Activated B cell treated with CpG ODN at 0.5 μM for 24 hours (primary cell): ENCODE data around the gene PIRT. TPM values are rescaled to one million over a fixed set of nuclear protein-coding genes. Genes with fewer than 3 reads are reported as not detected.
"Not testable (repeated sequence)": the region's sequence is repeated elsewhere in the genome, so short reads cannot be mapped to it uniquely, and the experiment has no call there.

ENCODE experiments used
- ATAC-seq: fragments of 200-7000 bp; cut with Tn5 transposase; one replicate; pipeline ENCODE4 v1.10.0; 2021; ENCODE audit warnings: low read depth, mild to moderate bottlenecking, moderate library complexity
- CTCF ChIA-PET: fragments of 350-600 bp; sonication (Branson Sonifier 250); formaldehyde crosslinking; loops from one replicate; lab custom pipeline; 2021; ENCODE audit warnings: antibody characterized with exemption; lab: Charles Lee
- POLR2A ChIA-PET: fragments of 350-600 bp; sonication (Branson Sonifier 250); formaldehyde crosslinking; loops from one replicate; lab custom pipeline; 2021; ENCODE audit warnings: antibody characterized with exemption; lab: Charles Lee
- DNase-seq: peaks from one replicate; pipeline ENCODE4 v3.0.0; 2022
- H3K27ac Mint-ChIP-seq: one replicate; pipeline ENCODE4 v1.8.0; 2020; ENCODE audit warnings: mixed read lengths
- H3K27me3 Mint-ChIP-seq: one replicate; pipeline ENCODE4 v1.8.0; 2021; ENCODE audit warnings: mixed read lengths
- H3K36me3 Mint-ChIP-seq: one replicate; pipeline ENCODE4 v1.8.0; 2021; ENCODE audit warnings: low read depth, mixed read lengths
- H3K4me1 Mint-ChIP-seq: one replicate; pipeline ENCODE4 v1.8.0; 2021; ENCODE audit warnings: mixed read lengths
- H3K4me3 Mint-ChIP-seq: one replicate; pipeline ENCODE4 v1.8.0; 2020; ENCODE audit warnings: mild to moderate bottlenecking, mixed read lengths
- H3K9me3 Mint-ChIP-seq: one replicate; pipeline ENCODE4 v1.8.0; 2020; ENCODE audit warnings: mixed read lengths
- intact Hi-C: fragments of 100-400 bp; cut with micrococcal nuclease; formaldehyde crosslinking; loops from one replicate; pipeline ENCODE4 v1.15.1; 2024
- total RNA-seq: library from RNA; stranded (reverse); gene quantifications from 2 replicates; pipeline ENCODE4 v1.2.3, GENCODE V29; 2022
- TF ChIP-seq, protein P1 (sequence below): fragments of 200-600 bp; IDR thresholded peaks from one replicate; pipeline ENCODE4 v1.8.0; 2022; ENCODE audit warnings: antibody characterized with exemption, mild to moderate bottlenecking

PIRT gene
- total RNA-seq, 1 donor from 2014 or later, result not detected

DNA sequence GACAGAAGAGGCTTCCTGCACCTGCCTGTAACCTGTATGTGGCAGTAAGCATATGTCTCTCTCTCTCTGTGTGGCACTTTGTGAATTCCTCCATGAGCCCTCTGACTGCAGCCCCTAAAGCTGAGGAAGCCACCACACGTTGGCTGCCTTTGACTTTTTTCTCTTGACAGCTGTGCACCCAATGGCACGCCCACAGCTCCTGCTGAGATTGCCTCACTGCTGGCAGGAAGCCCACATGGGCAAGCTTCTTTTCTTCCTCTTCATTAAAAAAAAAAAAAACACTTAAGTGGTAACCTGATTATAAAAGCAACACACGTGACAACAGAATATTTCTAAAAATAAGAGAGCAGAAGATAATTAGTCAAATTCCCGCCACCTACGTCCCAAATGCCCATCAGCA, 34.0 kb upstream of the PIRT start:
- POLR2A ChIA-PET, result interaction anchor here (0.7 kb wide), 1 partner anchor 18 kb away, joined by 3 read pairs; no protein-coding TSS in a partner anchor
- no peak for DNase-seq
- TF ChIP-seq, protein P1, sequence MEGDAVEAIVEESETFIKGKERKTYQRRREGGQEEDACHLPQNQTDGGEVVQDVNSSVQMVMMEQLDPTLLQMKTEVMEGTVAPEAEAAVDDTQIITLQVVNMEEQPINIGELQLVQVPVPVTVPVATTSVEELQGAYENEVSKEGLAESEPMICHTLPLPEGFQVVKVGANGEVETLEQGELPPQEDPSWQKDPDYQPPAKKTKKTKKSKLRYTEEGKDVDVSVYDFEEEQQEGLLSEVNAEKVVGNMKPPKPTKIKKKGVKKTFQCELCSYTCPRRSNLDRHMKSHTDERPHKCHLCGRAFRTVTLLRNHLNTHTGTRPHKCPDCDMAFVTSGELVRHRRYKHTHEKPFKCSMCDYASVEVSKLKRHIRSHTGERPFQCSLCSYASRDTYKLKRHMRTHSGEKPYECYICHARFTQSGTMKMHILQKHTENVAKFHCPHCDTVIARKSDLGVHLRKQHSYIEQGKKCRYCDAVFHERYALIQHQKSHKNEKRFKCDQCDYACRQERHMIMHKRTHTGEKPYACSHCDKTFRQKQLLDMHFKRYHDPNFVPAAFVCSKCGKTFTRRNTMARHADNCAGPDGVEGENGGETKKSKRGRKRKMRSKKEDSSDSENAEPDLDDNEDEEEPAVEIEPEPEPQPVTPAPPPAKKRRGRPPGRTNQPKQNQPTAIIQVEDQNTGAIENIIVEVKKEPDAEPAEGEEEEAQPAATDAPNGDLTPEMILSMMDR, result no peak
- Mint-ChIP-seq H3K27me3 (peaks cover 11% of the 10 kb centered on the region), H3K4me3 (no peak overlapping the region), H3K4me1 (no peaks in the 10 kb centered on the region), H3K36me3 (no peaks in the 10 kb centered on the region), H3K9me3 (peaks cover 5% of the 10 kb centered on the region), H3K27ac (no peak overlapping the region)
- ATAC-seq, result no peak
- CTCF ChIA-PET, result no interaction called here
- intact Hi-C loops, result loop anchor here (10.0 kb wide), 1 partner anchor 1793 kb away; the partner anchor contains the start of gene MYOCD

DNA sequence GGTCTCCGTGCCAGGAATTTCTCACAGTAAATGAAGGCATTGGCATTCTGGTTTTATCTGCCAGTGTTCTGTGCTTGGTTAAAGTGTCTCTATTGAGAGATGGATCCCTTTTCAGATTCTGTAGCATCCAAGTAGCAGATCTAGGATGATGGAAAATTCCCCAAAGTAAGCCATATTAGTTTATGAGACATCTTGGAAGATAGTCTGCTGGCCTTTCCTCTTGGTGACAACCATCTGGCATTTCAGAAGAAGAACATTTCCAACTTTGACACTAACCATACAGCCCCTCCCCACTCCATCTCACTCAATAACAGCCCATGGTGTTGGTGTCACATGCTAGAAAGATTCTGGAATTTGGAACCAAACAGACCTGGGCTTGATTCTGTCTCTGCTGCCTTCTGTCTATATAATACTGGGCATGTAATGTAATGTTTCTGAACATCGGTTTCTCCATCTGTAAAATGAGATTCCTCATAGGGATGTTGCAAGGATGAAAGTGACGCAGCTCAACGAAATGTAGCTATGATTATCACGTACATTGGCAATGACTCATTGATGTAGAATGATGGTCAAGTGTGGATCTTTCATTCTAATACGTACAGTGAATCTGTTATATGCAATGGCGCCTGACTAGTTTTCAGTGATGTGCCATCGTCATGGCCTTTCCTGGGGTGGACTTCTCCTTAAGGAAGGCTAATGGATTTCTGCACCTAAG, 32.6 kb upstream of the PIRT start:
- ChIA-PET POLR2A (no interaction called here), CTCF (no interaction called here)
- ATAC-seq, result no peak
- Mint-ChIP-seq H3K9me3 (peaks cover 6% of the 10 kb centered on the region), H3K4me3 (no peak overlapping the region), H3K27ac (no peak overlapping the region), H3K36me3 (no peaks in the 10 kb centered on the region), H3K27me3 (peaks cover 9% of the 10 kb centered on the region), H3K4me1 (no peaks in the 10 kb centered on the region)
- no peak for DNase-seq
- TF ChIP-seq, protein P1, result no peak
- intact Hi-C loops, result loop anchor here (10.0 kb wide), 1 partner anchor 1794 kb away; the partner anchor contains the start of gene MYOCD

DNA sequence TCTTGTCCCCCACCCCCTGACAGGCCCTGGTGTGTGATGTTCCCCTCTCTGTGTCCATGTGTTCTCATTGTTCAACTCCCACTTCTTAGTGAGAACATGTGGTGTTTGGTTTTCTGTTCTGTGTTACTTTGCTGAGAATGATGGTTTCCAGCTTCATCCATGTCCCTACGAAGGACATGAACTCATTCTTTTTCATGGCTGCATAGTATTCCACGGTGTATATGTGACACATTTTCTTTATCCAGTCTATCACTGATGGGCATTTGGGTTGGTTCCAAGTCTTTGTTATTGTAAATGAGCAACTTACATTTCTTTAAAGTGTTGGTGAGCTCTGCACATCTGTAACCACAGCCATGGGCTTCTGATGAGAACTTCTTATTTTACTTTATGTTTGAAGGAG, 30.9 kb upstream of the PIRT start:
- CTCF ChIA-PET, H3K4me1 Mint-ChIP-seq, DNase-seq, intact Hi-C loops, H3K27ac Mint-ChIP-seq, ATAC-seq, H3K36me3 Mint-ChIP-seq, POLR2A ChIA-PET, H3K9me3 Mint-ChIP-seq, H3K4me3 Mint-ChIP-seq: not testable (repeated sequence)
- H3K27me3 Mint-ChIP-seq, result peaks cover 11% of the 10 kb centered on the region

DNA sequence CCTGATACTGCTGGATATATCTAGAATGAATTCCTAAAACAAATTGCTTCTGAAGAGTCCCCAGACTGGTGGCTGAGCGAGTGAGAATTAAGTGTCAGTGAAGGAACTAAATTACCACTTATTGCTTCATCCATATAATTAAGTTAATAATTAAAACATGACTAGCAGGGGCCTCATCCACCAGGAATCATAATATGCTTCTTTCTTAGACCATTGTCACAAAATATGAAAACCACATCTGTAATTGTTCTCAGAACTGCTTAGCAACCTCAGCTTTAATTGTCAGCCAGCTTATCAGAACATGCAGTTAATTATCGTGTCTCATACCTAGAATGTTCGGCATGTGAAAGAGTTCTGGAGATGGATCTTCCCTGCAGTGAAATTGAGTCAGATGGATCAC, 21.2 kb upstream of the PIRT start:
- CTCF ChIA-PET, result no interaction called here
- H3K9me3 Mint-ChIP-seq, result peaks cover 4% of the 10 kb centered on the region
- TF ChIP-seq, protein P1, result no peak
- DNase-seq, result no peak
- intact Hi-C loops, result no loop called here
- POLR2A ChIA-PET, result no interaction called here
- ATAC-seq, result no peak
- no peak overlapping the region for H3K4me3 Mint-ChIP-seq
- no peak overlapping the region for H3K27ac Mint-ChIP-seq
- H3K36me3 Mint-ChIP-seq, result no peaks in the 10 kb centered on the region
- no peaks in the 10 kb centered on the region for H3K4me1 Mint-ChIP-seq
- H3K27me3 Mint-ChIP-seq, result no peaks in the 10 kb centered on the region

DNA sequence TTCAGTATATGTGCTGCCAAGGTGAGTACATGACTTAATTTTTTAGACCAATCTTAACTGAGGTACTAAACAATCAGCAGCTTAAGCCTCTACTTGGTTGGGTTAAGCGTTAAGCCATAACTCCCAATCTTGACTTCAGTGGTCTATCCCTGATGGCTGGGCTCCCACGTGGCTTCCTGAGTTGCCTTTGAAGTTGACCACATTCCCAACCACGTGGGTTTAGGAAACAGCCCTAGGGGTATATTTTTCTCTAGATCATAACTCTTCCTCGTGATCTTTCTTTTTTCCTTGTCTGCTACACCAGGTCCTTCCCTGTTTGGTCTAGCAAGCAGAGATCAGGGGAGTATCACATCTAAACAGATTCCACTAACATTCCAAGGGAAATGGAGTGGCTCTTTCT, 20.1 kb upstream of the PIRT start:
- ChIA-PET CTCF (no interaction called here), POLR2A (no interaction called here)

DNA sequence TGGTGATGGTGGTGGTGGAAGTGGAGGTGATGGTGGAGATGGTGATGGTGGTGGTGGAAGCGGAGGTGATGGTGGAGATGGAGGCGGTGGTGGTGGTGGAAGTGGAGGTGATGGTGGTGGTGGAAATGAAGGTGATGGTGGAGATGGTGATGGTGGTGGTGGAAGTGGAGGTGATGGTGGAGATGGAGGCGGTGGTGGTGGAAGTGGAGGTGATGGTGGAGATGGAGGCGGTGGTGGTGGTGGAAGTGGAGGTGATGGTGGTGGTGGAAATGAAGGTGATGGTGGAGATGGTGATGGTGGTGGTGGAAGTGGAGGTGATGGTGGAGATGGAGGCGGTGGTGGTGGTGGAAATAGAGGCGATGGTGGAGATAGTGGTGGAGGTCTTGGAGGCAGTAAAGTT, 8.7 kb upstream of the PIRT start:
- ATAC-seq, POLR2A ChIA-PET, H3K4me3 Mint-ChIP-seq, H3K36me3 Mint-ChIP-seq, H3K27ac Mint-ChIP-seq, H3K9me3 Mint-ChIP-seq, H3K4me1 Mint-ChIP-seq, DNase-seq: not testable (repeated sequence)
- intact Hi-C loops, result loop anchor here (10.0 kb wide), 1 partner anchor 92 kb away; no protein-coding TSS in a partner anchor
- peaks cover 19% of the 10 kb centered on the region for H3K27me3 Mint-ChIP-seq
- CTCF ChIA-PET, result interaction anchor here (6.9 kb wide), 1 partner anchor 201 kb away, joined by 69 read pairs; no protein-coding TSS in a partner anchor

More for the DNA sequence above, 20.1 kb upstream of the PIRT start:
- Mint-ChIP-seq H3K27ac (no peak overlapping the region), H3K9me3 (peaks cover 1% of the 10 kb centered on the region), H3K4me3 (no peak overlapping the region), H3K36me3 (no peaks in the 10 kb centered on the region), H3K27me3 (no peaks in the 10 kb centered on the region), H3K4me1 (no peaks in the 10 kb centered on the region)
- ATAC-seq, result no peak
- intact Hi-C loops, result no loop called here
- DNase-seq, result no peak
- TF ChIP-seq, protein P1, result no peak
